Prostate gland (tissue), 2 donors: ENCODE results near the gene ALPG.

ENCODE experiments used
- CTCF ChIP-seq, 4 experiments: fragments of 200-600 bp in 2 of 4; fragments of 450-650 bp in 2 of 4; sonication (generic) in 2 of 4; IDR thresholded peaks; 1 replicate in 3 of 4; 2 replicates in 1 of 4; pipeline ENCODE4 v1.5.1; 2016 to 2019; ENCODE audit warnings: antibody characterized with exemption in 4 of 4, mild to moderate bottlenecking in 2 of 4, moderate library complexity in 2 of 4
- POLR2A ChIP-seq: fragments of 450-650 bp; IDR thresholded peaks from one replicate; pipeline ENCODE4 v1.6.1; 2016; ENCODE audit warnings: antibody characterized with exemption, mild to moderate bottlenecking
- POLR2AphosphoS5 ChIP-seq: sonication (generic); formaldehyde crosslinking; IDR thresholded peaks from one replicate; pipeline ENCODE4 v1.6.1; 2017; ENCODE audit warnings: antibody characterized with exemption

GRCh38 chr2:232369126-232369951, 37.3 kb upstream of the ALPG start:
- no peak for TF ChIP-seq POLR2A
- TF ChIP-seq CTCF (IDR thresholded peaks at IDR 0.05) = no peak
- no peak for TF ChIP-seq POLR2AphosphoS5
